HepG2 (cell line): Measurements from ENCODE around the gene MEPE. TPM values are rescaled to one million over a fixed set of nuclear protein-coding genes. Genes with fewer than 3 reads are reported as not detected.

Source experiments
- ATAD3A ChIP-seq: sonication (generic); formaldehyde crosslinking; IDR thresholded peaks from 2 replicates; pipeline ENCODE4 v1.4.0; 2020; ENCODE audit warnings: missing genetic modification reagents
- GABPB1 ChIP-seq: IDR thresholded peaks from 2 replicates; pipeline ENCODE4 v1.6.1; 2016; ENCODE audit warnings: mild to moderate bottlenecking, missing genetic modification reagents, moderate library complexity, missing compliant biosample characterization
- KLF11 ChIP-seq: IDR thresholded peaks from 2 replicates; pipeline ENCODE4 v1.6.1; 2016; ENCODE audit warnings: missing compliant biosample characterization
- MAFF ChIP-seq: IDR thresholded peaks from 2 replicates; pipeline ENCODE4 v1.6.1; 2011; ENCODE audit warnings: low read depth, low read length, improper control_type of control experiment
- NFKB2 ChIP-seq: sonication (generic); formaldehyde crosslinking; IDR thresholded peaks from 2 replicates; pipeline ENCODE4 v1.4.0; 2020; ENCODE audit warnings: missing genetic modification reagents, borderline replicate concordance
- RBM22 ChIP-seq: fragments of 200-400 bp; formaldehyde crosslinking; optimal IDR thresholded peaks from 2 replicates; pipeline ENCODE3; 2017; ENCODE audit warnings: mild to moderate bottlenecking, low read length, moderate library complexity
- SMAD9 ChIP-seq: sonication (generic); formaldehyde crosslinking; IDR thresholded peaks from 2 replicates; pipeline ENCODE4 v1.5.1; 2020; ENCODE audit warnings: mild to moderate bottlenecking, missing genetic modification reagents
- SMYD3 ChIP-seq: sonication (generic); formaldehyde crosslinking; IDR thresholded peaks from 2 replicates; pipeline ENCODE4 v1.8.1; 2023; ENCODE audit warnings: mild to moderate bottlenecking, missing genetic modification reagents
- THAP11 ChIP-seq: IDR thresholded peaks from 2 replicates; pipeline ENCODE4 v1.6.1; 2016; ENCODE audit warnings: missing biosample characterization, missing genetic modification reagents
- TOPORS ChIP-seq: sonication (generic); formaldehyde crosslinking; IDR thresholded peaks from 2 replicates; pipeline ENCODE4 v1.8.0; 2023; ENCODE audit warnings: mild to moderate bottlenecking, missing genetic modification reagents
- TRIM24 ChIP-seq: sonication (generic); formaldehyde crosslinking; IDR thresholded peaks from 2 replicates; pipeline ENCODE4 v1.8.0; 2022; ENCODE audit warnings: mild to moderate bottlenecking, missing genetic modification reagents
- ZBTB20 ChIP-seq: sonication (generic); formaldehyde crosslinking; IDR thresholded peaks from 2 replicates; pipeline ENCODE4 v1.8.1; 2023; ENCODE audit warnings: missing genetic modification reagents, low read depth, mild to moderate bottlenecking, borderline replicate concordance
- ZBTB21 ChIP-seq: sonication (generic); formaldehyde crosslinking; IDR thresholded peaks from 2 replicates; pipeline ENCODE4 v1.4.0; 2020; ENCODE audit warnings: missing genetic modification reagents
- ZBTB7A ChIP-seq: sonication (generic); formaldehyde crosslinking; IDR thresholded peaks from 2 replicates; pipeline ENCODE4 v1.8.0; 2022; ENCODE audit warnings: mild to moderate bottlenecking, missing genetic modification reagents
- ZNF101 ChIP-seq: sonication (generic); formaldehyde crosslinking; IDR thresholded peaks from 2 replicates; pipeline ENCODE4 v1.4.0; 2020; ENCODE audit warnings: mild to moderate bottlenecking, low read depth, missing genetic modification reagents, borderline replicate concordance
- ZNF20 ChIP-seq: sonication (generic); formaldehyde crosslinking; IDR thresholded peaks from 2 replicates; pipeline ENCODE4 v1.4.0; 2020; ENCODE audit warnings: mild to moderate bottlenecking, moderate library complexity, missing genetic modification reagents
- ZNF746 ChIP-seq: sonication (generic); formaldehyde crosslinking; IDR thresholded peaks from 2 replicates; pipeline ENCODE4 v1.8.0; 2022; ENCODE audit warnings: mild to moderate bottlenecking, missing genetic modification reagents
- ZNF772 ChIP-seq: sonication (generic); formaldehyde crosslinking; IDR thresholded peaks from 2 replicates; pipeline ENCODE4 v1.5.0; 2020; ENCODE audit warnings: mild to moderate bottlenecking, missing genetic modification reagents
- ZNF879 ChIP-seq: sonication (generic); formaldehyde crosslinking; IDR thresholded peaks from 2 replicates; pipeline ENCODE4 v1.8.1; 2023; ENCODE audit warnings: missing genetic modification reagents
- ZSCAN20 ChIP-seq: sonication (generic); formaldehyde crosslinking; IDR thresholded peaks from 2 replicates; pipeline ENCODE4 v1.4.0; 2020; ENCODE audit warnings: missing genetic modification reagents, mild to moderate bottlenecking, borderline replicate concordance
- ZSCAN30 ChIP-seq: sonication (generic); formaldehyde crosslinking; IDR thresholded peaks from 2 replicates; pipeline ENCODE4 v1.5.0; 2020; ENCODE audit warnings: mild to moderate bottlenecking, missing genetic modification reagents
- polyA plus RNA-seq, 8 experiments: library from polyadenylated mRNA; depleted of rRNA in 3 of 8; stranded (reverse) in 7 of 8; unstranded in 1 of 8; fragments of >200 nt; fragmentation: Illumina TruSeq in 4 of 8; extraction: Trizol in 4 of 8; gene quantifications; 2 replicates each; pipeline versions ENCODE4 v1.2.1 to v1.2.3, GENCODE V29; 2011 to 2016; ENCODE audit warnings: low read depth in 4 of 8, missing spikeins in 1 of 8, mixed read lengths in 1 of 8; ENCODE audit not compliant: insufficient read depth in 1 of 8
- total RNA-seq, 5 experiments: library from RNA; depleted of rRNA; stranded (reverse); fragments of >200 nt; fragmentation: Illumina TruSeq; extraction: Trizol; gene quantifications; 2 replicates each; pipeline ENCODE4 v1.2.3, GENCODE V29; 2016; ENCODE audit warnings: low read depth in 1 of 5
- TF ChIP-seq, protein P1 (sequence below): sonication (generic); formaldehyde crosslinking; IDR thresholded peaks from one replicate; pipeline ENCODE4 v1.5.1; 2020; ENCODE audit warnings: mild to moderate bottlenecking, missing genetic modification reagents; ENCODE audit errors: not compliant biosample characterization

The MEPE gene
- total and polyA plus RNA-seq, 2 of the 13 experiments (the other 11 are each of a cell fraction or from before 2014, with no cell fraction given), result 0.04 TPM; not detected in 1

DNA sequence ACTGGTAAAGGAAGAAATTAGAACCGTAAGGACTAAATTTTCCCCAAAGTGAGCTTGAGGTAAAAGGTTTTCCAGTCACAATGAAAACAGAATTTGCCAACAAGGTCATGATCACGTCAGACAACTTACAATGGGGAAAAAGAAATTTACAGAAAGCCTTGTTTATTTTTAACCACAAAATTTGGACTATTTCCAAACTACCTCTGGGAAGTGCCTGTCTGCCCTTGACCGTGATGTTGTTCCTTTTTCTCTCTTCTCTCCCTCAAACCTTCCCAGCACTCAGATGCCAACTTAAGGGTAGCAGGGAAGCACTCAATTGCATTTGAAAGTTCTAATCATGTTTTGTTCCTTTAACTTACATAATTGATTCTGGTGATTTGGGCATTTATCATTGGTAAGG lies 32.5 kb downstream of the MEPE start (continued):
- TF ChIP-seq, protein P1, sequence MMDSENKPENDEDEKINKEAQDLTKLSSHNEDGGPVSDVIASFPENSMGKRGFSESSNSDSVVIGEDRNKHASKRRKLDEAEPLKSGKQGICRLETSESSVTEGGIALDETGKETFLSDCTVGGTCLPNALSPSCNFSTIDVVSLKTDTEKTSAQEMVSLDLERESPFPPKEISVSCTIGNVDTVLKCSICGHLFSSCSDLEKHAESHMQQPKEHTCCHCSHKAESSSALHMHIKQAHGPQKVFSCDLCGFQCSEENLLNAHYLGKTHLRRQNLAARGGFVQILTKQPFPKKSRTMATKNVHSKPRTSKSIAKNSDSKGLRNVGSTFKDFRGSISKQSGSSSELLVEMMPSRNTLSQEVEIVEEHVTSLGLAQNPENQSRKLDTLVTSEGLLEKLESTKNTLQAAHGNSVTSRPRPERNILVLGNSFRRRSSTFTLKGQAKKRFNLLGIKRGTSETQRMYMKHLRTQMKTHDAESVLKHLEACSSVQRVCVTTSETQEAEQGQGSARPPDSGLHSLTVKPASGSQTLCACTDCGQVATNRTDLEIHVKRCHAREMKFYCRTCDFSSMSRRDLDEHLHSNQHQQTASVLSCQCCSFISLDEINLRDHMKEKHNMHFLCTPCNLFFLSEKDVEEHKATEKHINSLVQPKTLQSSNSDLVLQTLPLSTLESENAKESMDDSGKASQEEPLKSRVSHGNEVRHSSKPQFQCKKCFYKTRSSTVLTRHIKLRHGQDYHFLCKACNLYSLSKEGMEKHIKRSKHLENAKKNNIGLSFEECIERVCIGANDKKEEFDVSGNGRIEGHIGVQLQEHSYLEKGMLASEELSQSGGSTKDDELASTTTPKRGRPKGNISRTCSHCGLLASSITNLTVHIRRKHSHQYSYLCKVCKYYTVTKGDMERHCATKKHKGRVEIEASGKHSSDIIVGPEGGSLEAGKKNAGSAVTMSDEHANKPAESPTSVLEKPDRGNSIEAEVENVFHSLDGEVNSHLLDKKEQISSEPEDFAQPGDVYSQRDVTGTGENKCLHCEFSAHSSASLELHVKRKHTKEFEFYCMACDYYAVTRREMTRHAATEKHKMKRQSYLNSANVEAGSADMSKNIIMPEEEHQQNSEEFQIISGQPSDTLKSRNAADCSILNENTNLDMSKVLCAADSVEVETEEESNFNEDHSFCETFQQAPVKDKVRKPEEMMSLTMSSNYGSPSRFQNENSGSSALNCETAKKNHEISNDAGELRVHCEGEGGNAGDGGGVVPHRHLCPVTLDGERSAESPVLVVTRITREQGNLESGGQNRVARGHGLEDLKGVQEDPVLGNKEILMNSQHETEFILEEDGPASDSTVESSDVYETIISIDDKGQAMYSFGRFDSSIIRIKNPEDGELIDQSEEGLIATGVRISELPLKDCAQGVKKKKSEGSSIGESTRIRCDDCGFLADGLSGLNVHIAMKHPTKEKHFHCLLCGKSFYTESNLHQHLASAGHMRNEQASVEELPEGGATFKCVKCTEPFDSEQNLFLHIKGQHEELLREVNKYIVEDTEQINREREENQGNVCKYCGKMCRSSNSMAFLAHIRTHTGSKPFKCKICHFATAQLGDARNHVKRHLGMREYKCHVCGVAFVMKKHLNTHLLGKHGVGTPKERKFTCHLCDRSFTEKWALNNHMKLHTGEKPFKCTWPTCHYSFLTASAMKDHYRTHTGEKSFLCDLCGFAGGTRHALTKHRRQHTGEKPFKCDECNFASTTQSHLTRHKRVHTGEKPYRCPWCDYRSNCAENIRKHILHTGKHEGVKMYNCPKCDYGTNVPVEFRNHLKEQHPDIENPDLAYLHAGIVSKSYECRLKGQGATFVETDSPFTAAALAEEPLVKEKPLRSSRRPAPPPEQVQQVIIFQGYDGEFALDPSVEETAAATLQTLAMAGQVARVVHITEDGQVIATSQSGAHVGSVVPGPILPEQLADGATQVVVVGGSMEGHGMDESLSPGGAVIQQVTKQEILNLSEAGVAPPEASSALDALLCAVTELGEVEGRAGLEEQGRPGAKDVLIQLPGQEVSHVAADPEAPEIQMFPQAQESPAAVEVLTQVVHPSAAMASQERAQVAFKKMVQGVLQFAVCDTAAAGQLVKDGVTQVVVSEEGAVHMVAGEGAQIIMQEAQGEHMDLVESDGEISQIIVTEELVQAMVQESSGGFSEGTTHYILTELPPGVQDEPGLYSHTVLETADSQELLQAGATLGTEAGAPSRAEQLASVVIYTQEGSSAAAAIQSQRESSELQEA, result no peak
- TF ChIP-seq ZNF879 (CRISPR knock-in tag) (no peak), TOPORS (CRISPR knock-in tag) (no peak), KLF11 (CRISPR knock-in tag) (no peak), ZNF772 (CRISPR knock-in tag) (no peak), MAFF (no peak), ZBTB21 (CRISPR knock-in tag) (0 out of 2 replicates have a peak, but pooled peaks have one; percentile 51), NFKB2 (CRISPR knock-in tag) (no peak), ZNF746 (CRISPR knock-in tag) (no peak), THAP11 (CRISPR knock-in tag) (no peak), ZSCAN30 (no peak), SMYD3 (CRISPR knock-in tag) (no peak), RBM22 (peak; percentile 77), TRIM24 (CRISPR knock-in tag) (no peak), GABPB1 (CRISPR knock-in tag) (no peak), ZSCAN20 (CRISPR knock-in tag) (no peak), ATAD3A (CRISPR knock-in tag) (no peak), ZNF101 (CRISPR knock-in tag) (no peak), SMAD9 (no peak), ZBTB7A (CRISPR knock-in tag) (no peak), ZBTB20 (CRISPR knock-in tag) (no peak), ZNF20 (CRISPR knock-in tag) (no peak)
